ENCODE measurements around the gene CDH3. TPM values are rescaled to one million over a fixed set of nuclear protein-coding genes. Genes with fewer than 3 reads are reported as not detected.

Gene CDH3
- total RNA-seq, 4 donors from 2014 or later = 1.2 to 15.9 (median 2.5) TPM

DNA sequence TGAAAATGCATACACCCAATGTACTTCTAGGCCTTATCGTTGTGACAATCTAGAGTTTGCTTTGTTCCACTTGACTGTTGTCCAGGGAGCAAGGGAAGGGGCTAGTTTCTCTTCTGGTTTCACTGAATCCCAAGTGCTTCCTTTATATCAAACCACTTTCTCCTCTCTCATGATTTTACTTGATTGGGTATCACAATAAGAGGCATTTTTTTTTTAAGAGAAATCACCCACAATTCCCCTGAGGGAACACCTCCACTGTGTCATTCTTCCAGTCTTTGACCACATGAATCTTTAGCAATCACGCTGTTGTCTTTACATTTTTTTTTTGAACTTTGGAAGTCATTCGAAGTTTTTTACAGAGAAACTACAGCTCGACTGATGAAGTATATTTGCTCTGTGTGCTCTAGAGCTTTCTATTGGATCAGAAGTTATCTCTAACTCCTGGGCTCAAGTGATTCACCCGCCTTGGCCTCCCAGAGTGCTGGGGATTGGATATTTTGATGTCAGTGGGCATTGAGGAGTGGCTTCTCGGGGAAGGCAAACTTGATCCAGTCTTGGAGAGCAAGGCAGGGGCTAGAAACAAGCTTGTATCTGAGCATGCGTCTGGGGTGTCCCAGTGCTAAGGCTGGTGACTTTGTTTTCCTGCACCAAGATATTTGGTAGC is 95.0 kb downstream of the CDH3 start:
- no peak for DNase-seq (ENCODE audit: low spot score in 2 of 2)
- Histone ChIP-seq H3K27ac (peak overlapping the region in 2 of 4 donors; percentile 8 to 9), H3K9me3 (no peaks in the 10 kb centered on the region), H3K4me1 (peaks cover 0 to 17% (median 9%) of the 10 kb centered on the region in 4 donors), H3K27me3 (peaks cover 0 to 31% of the 10 kb centered on the region in 2 donors), H3K36me3 (no peaks in the 10 kb centered on the region), H3K4me3 (no peak overlapping the region)
- TF ChIP-seq EP300 (IDR thresholded peaks at IDR 0.05) (no peak), CTCF (IDR thresholded peaks at IDR 0.05) (no peak), POLR2A (IDR thresholded peaks at IDR 0.05) (no peak)
- 46 to 52% methylated on average over 7 of the region's 7 CpGs for WGBS, 2 donors

GRCh38 chr16:68740628-68741346 is 95.7 kb downstream of the CDH3 start:
- H3K4me1 ChIP-seq = peaks cover 0 to 17% (median 9%) of the 10 kb centered on the region in 4 donors
- TF ChIP-seq EP300 (IDR thresholded peaks at IDR 0.05) (no peak), POLR2A (IDR thresholded peaks at IDR 0.05) (no peak), CTCF (IDR thresholded peaks at IDR 0.05) (no peak)
- no peak overlapping the region for H3K4me3 ChIP-seq
- peak overlapping the region in 2 of 4 donors; percentile 8 to 9 for H3K27ac ChIP-seq
- H3K27me3 ChIP-seq = peaks cover 0 to 29% of the 10 kb centered on the region in 2 donors
- 61% methylated on average over 9 of the region's 9 CpGs for WGBS, 2 donors
- no peak for DNase-seq (ENCODE audit: low spot score in 2 of 2)
- H3K9me3 ChIP-seq = no peaks in the 10 kb centered on the region
- H3K36me3 ChIP-seq = no peaks in the 10 kb centered on the region

GRCh38 chr16:68743664-68744063 is 98.6 kb downstream of the CDH3 start:
- no peak for TF ChIP-seq EP300 (IDR thresholded peaks at IDR 0.05)
- H3K9me3 ChIP-seq = no peaks in the 10 kb centered on the region
- WGBS, 2 donors = 87 to 90% methylated on average over 4 of the region's 4 CpGs
- H3K4me1 ChIP-seq = peaks cover 0 to 3% (median 0%) of the 10 kb centered on the region in 4 donors
- H3K36me3 ChIP-seq = no peaks in the 10 kb centered on the region
- DNase-seq (ENCODE audit: low spot score in 2 of 2) = no peak
- H3K27me3 ChIP-seq = peaks cover 0 to under 1% of the 10 kb centered on the region in 2 donors
- peak overlapping the region in 2 of 4 donors; percentile 10 to 23 for H3K27ac ChIP-seq
- no peak overlapping the region for H3K4me3 ChIP-seq

- peak overlapping the region in 1 of 4 donors; percentile 10 for H3K27ac ChIP-seq
- 58 to 67% methylated on average over 11 of the region's 11 CpGs for WGBS, 2 donors
- H3K4me1 ChIP-seq = peaks cover 0 to 3% (median 0%) of the 10 kb centered on the region in 4 donors
- TF ChIP-seq CTCF (IDR thresholded peaks at IDR 0.05) = no peak
- TF ChIP-seq EP300 (IDR thresholded peaks at IDR 0.05) = no peak
- no peak for TF ChIP-seq POLR2A (IDR thresholded peaks at IDR 0.05)
- H3K4me3 ChIP-seq = no peak overlapping the region
- no peaks in the 10 kb centered on the region for H3K36me3 ChIP-seq
- no peaks in the 10 kb centered on the region for H3K9me3 ChIP-seq
- H3K27me3 ChIP-seq = no peaks in the 10 kb centered on the region
- no peak for DNase-seq (ENCODE audit: low spot score in 2 of 2)
These were observed 99.7 kb downstream of the CDH3 start for GRCh38 chr16:68744744-68745280.

DNA sequence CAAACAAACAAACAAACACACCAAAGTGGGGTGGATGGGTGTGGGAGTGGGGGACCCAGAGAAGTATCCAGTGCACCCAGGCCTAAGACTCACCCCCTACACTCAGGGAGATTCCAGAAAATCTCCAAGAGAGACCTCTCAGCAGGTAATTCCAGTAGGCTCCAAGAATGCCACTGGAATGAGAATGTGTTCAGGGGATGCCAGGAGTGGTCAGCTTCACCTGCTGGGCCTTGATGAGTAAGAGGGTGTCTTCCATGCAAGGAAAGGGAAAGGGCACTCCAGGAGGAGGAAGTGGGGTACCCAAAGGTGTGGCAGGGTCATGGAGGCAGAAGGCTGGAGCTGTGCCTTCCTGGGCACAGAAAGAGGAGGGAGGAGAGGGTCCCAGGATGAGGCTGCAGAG is 101.8 kb downstream of the CDH3 start:
- H3K27me3 ChIP-seq = no peaks in the 10 kb centered on the region
- no peak for TF ChIP-seq CTCF (IDR thresholded peaks at IDR 0.05)
- no peak for TF ChIP-seq POLR2A (IDR thresholded peaks at IDR 0.05)
- no peak for TF ChIP-seq EP300 (IDR thresholded peaks at IDR 0.05)
- H3K9me3 ChIP-seq = no peaks in the 10 kb centered on the region
- no peak for DNase-seq (ENCODE audit: low spot score in 2 of 2)
- H3K4me3 ChIP-seq = no peak overlapping the region
- no peaks in the 10 kb centered on the region for H3K4me1 ChIP-seq
- no peak overlapping the region for H3K27ac ChIP-seq
- no peaks in the 10 kb centered on the region for H3K36me3 ChIP-seq

All from tibial nerve (tissue), 4 donors.